Glutamatergic neuron (in vitro differentiated cells): ENCODE results near the gene ARL6IP6. TPM values are rescaled to one million over a fixed set of nuclear protein-coding genes. Genes with fewer than 3 reads are reported as not detected.
"Not testable (repeated sequence)": the region's sequence is repeated elsewhere in the genome, so short reads cannot be mapped to it uniquely, and the experiment has no call there.

ENCODE experiments used
- DNase-seq: peaks from one replicate; pipeline ENCODE4 v3.0.0; 2022
- H3K27ac Mint-ChIP-seq: one replicate; pipeline ENCODE4 v1.8.0; 2020; ENCODE audit warnings: mild to moderate bottlenecking, mixed read lengths, inconsistent platforms; ENCODE audit not compliant: unreplicated experiment
- H3K27me3 Mint-ChIP-seq: one replicate; pipeline ENCODE4 v1.8.0; 2020; ENCODE audit warnings: mild to moderate bottlenecking, moderate library complexity, mixed read lengths, inconsistent platforms; ENCODE audit not compliant: unreplicated experiment
- H3K36me3 Mint-ChIP-seq: one replicate; pipeline ENCODE4 v1.8.0; 2020; ENCODE audit warnings: mild to moderate bottlenecking, mixed read lengths, inconsistent platforms; ENCODE audit not compliant: unreplicated experiment
- H3K4me1 Mint-ChIP-seq: one replicate; pipeline ENCODE4 v1.8.0; 2020; ENCODE audit warnings: mild to moderate bottlenecking, low read depth, mixed read lengths, inconsistent platforms; ENCODE audit not compliant: unreplicated experiment
- H3K4me3 Mint-ChIP-seq: one replicate; pipeline ENCODE4 v1.8.0; 2020; ENCODE audit warnings: mild to moderate bottlenecking, mixed read lengths, inconsistent platforms; ENCODE audit not compliant: unreplicated experiment
- H3K9me3 Mint-ChIP-seq: one replicate; pipeline ENCODE4 v1.8.0; 2020; ENCODE audit warnings: mild to moderate bottlenecking, moderate library complexity, mixed read lengths, inconsistent platforms; ENCODE audit not compliant: unreplicated experiment
- total RNA-seq: library from RNA; stranded (reverse); fragmentation: NEBNext Ultra II Directional; extraction: Animal tissue kit (Norgen Biotek cat#: 25700); gene quantifications from one replicate; pipeline ENCODE4 v1.2.1, GENCODE V29; 2021; ENCODE audit not compliant: unreplicated experiment
- TF ChIP-seq, protein P1 (sequence below): fragments of 200-600 bp; sonication (generic); IDR thresholded peaks from one replicate; pipeline ENCODE4 v1.5.0; 2021; ENCODE audit not compliant: partially characterized antibody, unreplicated experiment

The ARL6IP6 gene
- total RNA-seq, 1 donor from 2014 or later, result 26.4 TPM

DNA sequence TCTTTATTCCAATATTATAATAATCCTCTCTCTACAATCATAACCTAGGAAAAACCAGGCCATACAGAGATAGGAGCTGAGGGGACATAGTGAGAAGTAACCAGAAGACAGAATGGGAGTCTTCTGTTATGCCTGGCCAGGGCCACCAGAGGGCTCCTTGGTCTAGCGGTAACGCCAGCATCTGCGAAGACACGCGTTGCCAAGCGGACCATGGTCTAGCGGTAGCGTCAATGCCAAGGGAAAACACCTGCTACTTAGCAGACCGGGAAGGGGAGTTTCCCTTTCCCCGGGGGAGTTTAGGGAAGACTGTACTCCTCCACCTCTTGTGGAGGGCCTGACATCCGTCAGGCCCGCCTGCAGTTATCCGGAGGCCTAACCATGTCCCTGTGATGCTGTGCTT lies 36.6 kb downstream of the ARL6IP6 start:
- H3K27me3 Mint-ChIP-seq, result no peaks in the 10 kb centered on the region
- H3K27ac Mint-ChIP-seq, result no peak overlapping the region
- DNase-seq, result peak; percentile 72
- no peak overlapping the region for H3K4me3 Mint-ChIP-seq
- TF ChIP-seq, protein P1, sequence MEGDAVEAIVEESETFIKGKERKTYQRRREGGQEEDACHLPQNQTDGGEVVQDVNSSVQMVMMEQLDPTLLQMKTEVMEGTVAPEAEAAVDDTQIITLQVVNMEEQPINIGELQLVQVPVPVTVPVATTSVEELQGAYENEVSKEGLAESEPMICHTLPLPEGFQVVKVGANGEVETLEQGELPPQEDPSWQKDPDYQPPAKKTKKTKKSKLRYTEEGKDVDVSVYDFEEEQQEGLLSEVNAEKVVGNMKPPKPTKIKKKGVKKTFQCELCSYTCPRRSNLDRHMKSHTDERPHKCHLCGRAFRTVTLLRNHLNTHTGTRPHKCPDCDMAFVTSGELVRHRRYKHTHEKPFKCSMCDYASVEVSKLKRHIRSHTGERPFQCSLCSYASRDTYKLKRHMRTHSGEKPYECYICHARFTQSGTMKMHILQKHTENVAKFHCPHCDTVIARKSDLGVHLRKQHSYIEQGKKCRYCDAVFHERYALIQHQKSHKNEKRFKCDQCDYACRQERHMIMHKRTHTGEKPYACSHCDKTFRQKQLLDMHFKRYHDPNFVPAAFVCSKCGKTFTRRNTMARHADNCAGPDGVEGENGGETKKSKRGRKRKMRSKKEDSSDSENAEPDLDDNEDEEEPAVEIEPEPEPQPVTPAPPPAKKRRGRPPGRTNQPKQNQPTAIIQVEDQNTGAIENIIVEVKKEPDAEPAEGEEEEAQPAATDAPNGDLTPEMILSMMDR, result peak; percentile 54
- no peaks in the 10 kb centered on the region for H3K36me3 Mint-ChIP-seq
- H3K9me3 Mint-ChIP-seq, result peaks cover 2% of the 10 kb centered on the region
- no peaks in the 10 kb centered on the region for H3K4me1 Mint-ChIP-seq

DNA sequence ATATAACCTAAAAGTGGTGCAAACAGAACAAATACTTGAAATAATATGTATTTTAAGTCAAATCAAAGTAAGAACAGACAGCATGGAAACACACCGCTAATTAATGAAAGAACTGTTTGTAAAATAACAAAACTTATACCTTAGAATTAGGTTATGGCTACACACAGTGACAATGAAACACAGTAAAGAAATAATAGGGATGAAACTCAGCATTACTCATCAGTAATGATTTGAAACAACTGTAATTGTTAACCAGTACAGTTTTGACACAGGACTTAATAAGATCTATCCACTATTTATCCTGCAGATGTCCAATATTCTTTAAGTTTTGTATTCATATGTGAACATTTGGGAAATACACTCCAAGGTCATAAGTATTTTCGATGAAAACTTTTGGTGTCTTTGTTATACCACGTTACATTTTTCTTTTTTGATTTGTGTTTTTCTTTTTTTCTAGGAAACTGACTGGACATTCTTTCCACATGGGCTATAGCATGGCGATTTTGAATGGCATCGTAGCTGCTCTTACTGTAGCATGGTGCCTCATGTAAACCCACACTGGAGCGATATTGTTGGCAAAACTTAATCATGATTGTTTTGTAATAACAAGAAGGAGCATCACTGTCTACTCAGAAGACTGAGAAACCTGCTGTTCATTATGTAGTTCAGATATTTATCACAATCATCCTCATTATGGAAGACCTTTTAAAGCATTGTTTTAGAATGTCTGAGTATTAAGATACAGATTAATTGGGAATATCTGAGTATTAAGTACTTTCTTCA lies 41.1 kb downstream of the ARL6IP6 start:
- H3K27me3 Mint-ChIP-seq, result no peaks in the 10 kb centered on the region
- no peaks in the 10 kb centered on the region for H3K9me3 Mint-ChIP-seq
- H3K4me3 Mint-ChIP-seq, result no peak overlapping the region
- no peaks in the 10 kb centered on the region for H3K4me1 Mint-ChIP-seq
- no peak for DNase-seq
- no peak overlapping the region for H3K27ac Mint-ChIP-seq
- no peaks in the 10 kb centered on the region for H3K36me3 Mint-ChIP-seq
- TF ChIP-seq, protein P1, result no peak

DNA sequence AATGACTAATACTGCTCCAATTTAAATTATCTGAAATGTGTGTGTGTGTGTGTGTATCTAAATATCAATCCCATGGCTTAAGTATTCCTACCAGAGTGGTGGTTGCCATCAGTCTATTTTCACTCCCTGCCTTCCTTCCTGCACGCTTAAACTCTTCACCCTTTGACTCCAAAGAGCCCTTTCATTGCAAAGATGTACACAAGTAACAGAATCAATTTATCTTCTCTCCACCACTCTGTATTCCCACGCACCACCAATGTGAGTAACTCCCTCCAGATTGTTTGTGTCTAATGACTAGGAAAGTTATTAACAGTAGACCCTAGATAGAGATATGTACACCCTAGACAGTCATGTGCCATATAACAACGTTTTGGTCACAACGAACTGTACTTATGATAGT lies 42.8 kb downstream of the ARL6IP6 start:
- no peaks in the 10 kb centered on the region for H3K36me3 Mint-ChIP-seq
- TF ChIP-seq, protein P1, result no peak
- no peaks in the 10 kb centered on the region for H3K4me1 Mint-ChIP-seq
- no peak for DNase-seq
- no peaks in the 10 kb centered on the region for H3K9me3 Mint-ChIP-seq
- no peak overlapping the region for H3K27ac Mint-ChIP-seq
- no peaks in the 10 kb centered on the region for H3K27me3 Mint-ChIP-seq
- H3K4me3 Mint-ChIP-seq, result no peak overlapping the region

DNA sequence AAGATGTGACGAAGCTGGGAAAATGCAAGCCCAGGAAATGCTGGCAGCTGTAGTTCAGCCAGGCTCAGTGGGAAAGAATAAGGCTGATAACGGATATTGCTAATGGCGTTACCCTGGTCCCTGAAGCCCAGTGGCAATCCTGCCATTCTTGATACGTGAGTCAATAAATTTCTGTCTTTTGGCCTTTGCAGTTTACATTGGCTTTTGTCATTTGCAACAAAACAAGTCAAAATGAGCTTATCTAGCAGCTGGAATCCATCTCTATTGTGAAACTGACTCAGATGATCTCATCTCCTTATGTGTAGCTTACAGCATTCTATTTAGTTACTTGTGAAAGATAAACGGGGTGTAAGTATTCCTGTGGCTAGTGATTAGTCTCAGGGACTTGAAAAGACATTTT lies 43.8 kb downstream of the ARL6IP6 start:
- no peaks in the 10 kb centered on the region for H3K27me3 Mint-ChIP-seq
- no peaks in the 10 kb centered on the region for H3K4me1 Mint-ChIP-seq
- no peak overlapping the region for H3K27ac Mint-ChIP-seq
- TF ChIP-seq, protein P1, result no peak
- no peak for DNase-seq
- H3K36me3 Mint-ChIP-seq, result no peaks in the 10 kb centered on the region
- H3K4me3 Mint-ChIP-seq, result no peak overlapping the region
- H3K9me3 Mint-ChIP-seq, result no peaks in the 10 kb centered on the region

DNA sequence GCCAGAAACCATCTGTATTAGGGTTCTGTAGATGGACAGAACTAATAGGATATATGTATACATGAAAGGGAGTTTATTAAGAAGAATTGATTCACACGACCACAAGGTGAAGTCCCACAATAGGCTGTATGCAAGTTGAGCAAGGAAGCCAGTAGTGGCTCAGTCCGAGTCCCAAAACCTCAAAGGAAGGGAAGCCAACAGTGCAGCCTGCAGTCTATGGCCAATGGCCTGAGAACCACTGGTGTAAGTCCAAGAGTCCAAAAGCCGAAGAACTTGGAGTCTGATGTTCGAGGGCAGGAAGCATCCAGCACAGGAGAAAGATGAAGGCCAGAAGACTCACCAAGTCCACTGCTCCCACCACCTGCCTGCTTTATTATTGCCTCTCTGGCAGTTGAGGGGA lies 44.8 kb downstream of the ARL6IP6 start:
- not testable (repeated sequence) for H3K27ac Mint-ChIP-seq, H3K4me3 Mint-ChIP-seq, H3K9me3 Mint-ChIP-seq, H3K36me3 Mint-ChIP-seq, H3K4me1 Mint-ChIP-seq, DNase-seq, H3K27me3 Mint-ChIP-seq
